Pancreas (tissue), 10 donors: Measurements from ENCODE around the gene MTARC1. TPM values are rescaled to one million over a fixed set of nuclear protein-coding genes. Genes with fewer than 3 reads are reported as not detected.
A peak's percentile ranks its signal among the peaks of the same experiment; 100 is the strongest.

Experiments
- ATAC-seq, 4 donors: fragments of 200-7000 bp; cut with Tn5 transposase; one replicate each; pipeline versions ENCODE4 v1.8.0 to v1.9.1; 2020; ENCODE audit warnings: mild to moderate bottlenecking in 4 of 4, moderate library complexity in 4 of 4
- DNase-seq, 6 donors: peaks; one replicate each; pipeline ENCODE4 v3.0.0-alpha.2; 2020
- FAIRE-seq: peaks from 2 replicates; lab custom pipeline; 2012; peaks lifted over from hg19 to GRCh38; lab: Jason Lieb, UNC
- H3K27ac ChIP-seq, 4 donors: fragments of 200-600 bp; sonication (generic); 1 replicate in 3 of 4; 2 replicates in 1 of 4; pipeline versions ENCODE4 v1.5.0 to v1.8.0; 2020
- H3K27me3 ChIP-seq, 4 donors: fragments of 200-600 bp; one replicate each; pipeline ENCODE4 v1.8.0; 2021
- H3K36me3 ChIP-seq, 3 donors: fragments of 200-600 bp; sonication (generic) in 1 of 3; one replicate each; pipeline versions ENCODE4 v1.5.0 to v1.8.0; 2020 to 2021
- H3K4me1 ChIP-seq, 3 donors: fragments of 200-600 bp; one replicate each; pipeline ENCODE4 v1.8.0; 2021
- H3K4me3 ChIP-seq, 4 donors: fragments of 200-600 bp; sonication (generic) in 2 of 4; one replicate each; pipeline versions ENCODE4 v1.5.0 to v1.8.0; 2020 to 2021
- H3K9me3 ChIP-seq, 4 donors: fragments of 200-600 bp; one replicate each; pipeline ENCODE4 v1.8.0; 2021
- WGBS, 2 donors: extraction: QIAGEN DNeasy Blood & Tissue Kit; methylation state at CpG; one replicate each; pipeline ENCODE4 v1.1.7; 2013; 5-methylcytosine and 5-hydroxymethylcytosine counted together
- intact Hi-C, 3 donors: fragments of 100-400 bp; cut with DNase I; formaldehyde crosslinking; loops; one replicate each; pipeline versions ENCODE4 v1.11.1 to v1.14.2; 2022
- polyA plus RNA-seq, 2 donors: library from polyadenylated mRNA; stranded (reverse); fragments of 200-250 nt; gene quantifications; one replicate each; pipeline ENCODE4 v1.2.3, GENCODE V29; 2013
- total RNA-seq, 6 donors: library from RNA; stranded (reverse); fragmentation: NEBNext Ultra II Directional in 4 of 6; extraction: Animal tissue kit (Norgen Biotek cat#: 25700) in 4 of 6; gene quantifications; one replicate each; pipeline versions ENCODE4 v1.2.1 to v1.2.4, GENCODE V29; 2021 to 2023
- TF ChIP-seq, protein P1 (sequence below), 4 donors: fragments of 200-600 bp; sonication (generic) in 3 of 4; IDR thresholded peaks; one replicate each; pipeline versions ENCODE4 v1.5.0 to v1.8.0; 2021; ENCODE audit warnings: antibody characterized with exemption in 4 of 4
- donor health status: healthy with polysubstance abuse.
- donor health status: DM: no; HTN: no; CAD: no; lungs with moderate emphysema.
- donor health status: DM: no; HTN: no; CAD: no.
- donor health status: control.
- donor health status: control.
- donor health status: Bipolar disorder and iron deficiency.
- donor health status: DM: yes; HTN: yes; CAD: no.
- donor health status: DM: no; HTN: no; CAD: no.
- donor health status: DM: no; HTN: no; CAD: no.
- donor health status: DM: yes; HTN: yes; CAD: no.

Gene MTARC1
- total and polyA plus RNA-seq, 8 donors: 2.5 to 10.8 (median 7.1) TPM

DNA sequence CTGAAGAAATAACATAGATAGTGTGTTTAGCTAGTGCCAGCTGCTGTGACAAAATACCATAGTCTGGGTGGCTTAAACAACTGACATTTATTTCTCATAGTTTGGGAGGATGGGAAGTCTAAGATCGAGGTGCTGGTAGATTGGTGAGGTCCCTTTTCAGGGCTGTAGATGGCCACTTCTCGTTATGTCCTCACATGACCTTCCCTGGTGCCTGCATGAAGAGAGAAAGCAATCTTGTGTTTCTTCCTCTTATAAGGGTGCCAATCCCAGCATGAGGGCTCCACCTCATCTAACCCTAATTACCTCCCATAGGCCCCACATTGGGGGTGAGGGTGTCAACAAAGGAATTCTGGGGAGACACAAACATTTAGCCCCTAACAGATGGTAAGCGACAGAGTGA, 29.3 kb upstream of the MTARC1 start:
- TF ChIP-seq, protein P1, sequence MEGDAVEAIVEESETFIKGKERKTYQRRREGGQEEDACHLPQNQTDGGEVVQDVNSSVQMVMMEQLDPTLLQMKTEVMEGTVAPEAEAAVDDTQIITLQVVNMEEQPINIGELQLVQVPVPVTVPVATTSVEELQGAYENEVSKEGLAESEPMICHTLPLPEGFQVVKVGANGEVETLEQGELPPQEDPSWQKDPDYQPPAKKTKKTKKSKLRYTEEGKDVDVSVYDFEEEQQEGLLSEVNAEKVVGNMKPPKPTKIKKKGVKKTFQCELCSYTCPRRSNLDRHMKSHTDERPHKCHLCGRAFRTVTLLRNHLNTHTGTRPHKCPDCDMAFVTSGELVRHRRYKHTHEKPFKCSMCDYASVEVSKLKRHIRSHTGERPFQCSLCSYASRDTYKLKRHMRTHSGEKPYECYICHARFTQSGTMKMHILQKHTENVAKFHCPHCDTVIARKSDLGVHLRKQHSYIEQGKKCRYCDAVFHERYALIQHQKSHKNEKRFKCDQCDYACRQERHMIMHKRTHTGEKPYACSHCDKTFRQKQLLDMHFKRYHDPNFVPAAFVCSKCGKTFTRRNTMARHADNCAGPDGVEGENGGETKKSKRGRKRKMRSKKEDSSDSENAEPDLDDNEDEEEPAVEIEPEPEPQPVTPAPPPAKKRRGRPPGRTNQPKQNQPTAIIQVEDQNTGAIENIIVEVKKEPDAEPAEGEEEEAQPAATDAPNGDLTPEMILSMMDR (IDR thresholded peaks at IDR 0.05): no peak
- Histone ChIP-seq H3K4me3 (no peak overlapping the region), H3K27ac (no peak overlapping the region), H3K9me3 (no peaks in the 10 kb centered on the region), H3K36me3 (peaks cover 0 to 29% (median 7%) of the 10 kb centered on the region in 3 donors), H3K27me3 (no peaks in the 10 kb centered on the region), H3K4me1 (peaks cover 13 to 20% (median 16%) of the 10 kb centered on the region in 3 donors)
- intact Hi-C loops: no loop called here
- DNase-seq: no peak
- no peak for FAIRE-seq
- 91 to 93% methylated on average over 3 of the region's 3 CpGs for WGBS, 2 donors
- no peak for ATAC-seq

DNA sequence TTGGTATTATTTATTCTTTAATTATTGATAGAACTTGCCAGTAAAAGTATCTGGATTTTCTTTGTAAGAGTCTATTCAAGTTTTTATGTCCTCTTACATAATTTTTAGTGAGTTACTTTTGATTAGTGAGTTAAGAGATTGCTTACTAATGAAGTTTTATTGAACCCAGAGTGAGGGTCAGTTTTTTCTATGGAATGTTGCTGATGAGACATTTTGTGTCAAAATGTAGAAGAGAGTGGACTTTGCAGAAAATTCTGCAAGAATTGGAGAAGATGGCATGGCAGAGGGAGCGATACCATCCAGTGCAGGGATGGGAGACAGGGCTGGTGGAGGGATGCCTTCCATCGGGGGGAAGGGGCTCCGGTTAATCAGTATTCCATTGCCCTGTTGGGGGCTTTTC, 27.6 kb upstream of the MTARC1 start:
- Histone ChIP-seq H3K4me1 (peaks cover 13 to 26% (median 20%) of the 10 kb centered on the region in 3 donors), H3K27ac (no peak overlapping the region), H3K9me3 (no peaks in the 10 kb centered on the region), H3K36me3 (peaks cover 0 to 29% (median 7%) of the 10 kb centered on the region in 3 donors), H3K27me3 (no peaks in the 10 kb centered on the region), H3K4me3 (no peak overlapping the region)
- intact Hi-C loops: no loop called here
- ATAC-seq (no peak), DNase-seq (no peak), FAIRE-seq (no peak)
- TF ChIP-seq, protein P1 (IDR thresholded peaks at IDR 0.05): no peak
- WGBS, 2 donors: 91 to 97% methylated on average over 3 of the region's 3 CpGs

DNA sequence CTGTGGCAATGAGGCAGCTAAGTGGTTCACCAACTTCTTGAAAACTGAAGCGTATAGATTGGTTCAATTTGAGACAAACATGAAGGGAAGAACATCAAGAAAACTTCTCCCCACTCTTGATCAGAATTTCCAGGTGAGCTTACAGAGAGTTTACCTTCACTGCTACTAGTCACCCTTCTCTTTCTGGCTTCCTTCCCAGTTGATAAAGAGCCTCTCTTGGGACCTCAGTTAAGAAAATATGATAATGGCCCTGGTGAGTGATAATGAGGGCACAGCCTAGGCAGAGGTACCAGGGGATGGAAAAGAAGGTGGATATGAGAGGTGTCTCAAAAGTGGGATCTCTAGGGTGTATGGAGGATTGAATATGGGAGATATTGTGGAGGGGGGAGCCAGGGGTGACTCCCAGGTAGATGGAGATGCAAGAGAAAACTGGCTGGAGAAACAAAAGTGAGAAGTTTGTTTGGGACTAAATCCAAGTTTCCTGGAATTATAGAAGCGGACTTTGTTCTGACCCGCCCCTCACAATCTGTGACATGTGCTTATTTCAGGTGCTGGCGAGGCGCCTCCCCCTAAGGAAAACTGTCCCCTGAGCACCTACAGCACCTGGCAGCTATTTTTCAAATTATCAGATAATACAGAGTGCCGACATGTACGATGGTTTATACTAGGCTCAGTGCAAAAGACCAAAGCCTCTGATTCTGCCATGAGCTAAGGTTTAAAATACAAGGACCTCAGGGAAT, 24.9 kb upstream of the MTARC1 start:
- H3K36me3 ChIP-seq: peaks cover 0 to 11% (median 0%) of the 10 kb centered on the region in 3 donors
- WGBS, 2 donors: 8 to 20% methylated on average over 7 of the region's 7 CpGs
- TF ChIP-seq, protein P1 (IDR thresholded peaks at IDR 0.05): no peak
- no peaks in the 10 kb centered on the region for H3K27me3 ChIP-seq
- H3K4me3 ChIP-seq: no peak overlapping the region
- DNase-seq (peak in 4 of 6 donors; percentile 70 to 84 (median 76)), ATAC-seq (peak; percentile 95 to 96 (median 96)), FAIRE-seq (no peak)
- intact Hi-C loops: no loop called here
- H3K9me3 ChIP-seq: no peaks in the 10 kb centered on the region
- H3K4me1 ChIP-seq: peaks cover 13 to 27% (median 20%) of the 10 kb centered on the region in 3 donors
- peak overlapping the region in 3 of 4 donors; percentile 29 to 71 (median 67) for H3K27ac ChIP-seq

DNA sequence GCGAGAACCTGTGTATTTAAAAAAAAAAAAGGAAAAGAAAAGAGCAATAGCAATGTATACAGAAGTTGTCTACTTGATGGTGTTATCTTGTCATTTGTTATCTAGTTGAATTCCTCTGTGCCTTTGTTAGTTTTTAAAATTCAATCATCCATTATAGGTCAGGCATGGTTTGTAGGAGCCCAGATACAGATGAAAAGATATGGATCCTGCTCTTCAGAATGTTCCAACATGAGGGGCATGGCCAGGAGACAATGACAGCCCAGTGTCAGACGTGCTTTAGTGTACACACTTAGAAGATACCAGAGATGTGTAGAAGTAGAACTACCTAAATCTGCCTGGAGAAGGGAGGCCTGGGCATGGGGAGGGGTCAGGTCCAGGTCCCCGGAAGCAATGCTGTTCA, 22.0 kb upstream of the MTARC1 start:
- H3K4me3 ChIP-seq: no peak overlapping the region
- ATAC-seq: no peak
- TF ChIP-seq, protein P1 (IDR thresholded peaks at IDR 0.05): no peak
- no peak overlapping the region for H3K27ac ChIP-seq
- peaks cover 0 to 10% (median 0%) of the 10 kb centered on the region in 3 donors for H3K36me3 ChIP-seq
- FAIRE-seq: no peak
- WGBS, 2 donors: 93 to 94% methylated on average over 3 of the region's 3 CpGs
- intact Hi-C loops: no loop called here
- no peak for DNase-seq
- no peaks in the 10 kb centered on the region for H3K27me3 ChIP-seq
- peaks cover 20 to 43% (median 28%) of the 10 kb centered on the region in 3 donors for H3K4me1 ChIP-seq
- no peaks in the 10 kb centered on the region for H3K9me3 ChIP-seq
